Stimulated activated naive CD8-positive, alpha-beta T cell treated with anti-CD3 and anti-CD28 coated beads, Interleukin-15, Interleukin-2, amounts not matched to agents 100 ng/mL and 50 ng/mL, for 24 hours (primary cell): Measurements from ENCODE around the gene ALG5.
A peak's percentile ranks its signal among the peaks of the same experiment; 100 is the strongest.

Experiments used
- H3K27ac Mint-ChIP-seq: one replicate; pipeline ENCODE4 v1.8.0; 2021; ENCODE audit warnings: mild to moderate bottlenecking, mixed read lengths
- H3K27me3 Mint-ChIP-seq: one replicate; pipeline ENCODE4 v1.8.0; 2021; ENCODE audit warnings: mixed read lengths
- H3K36me3 Mint-ChIP-seq: one replicate; pipeline ENCODE4 v1.8.0; 2021; ENCODE audit warnings: low read depth, mixed read lengths
- H3K4me1 Mint-ChIP-seq: one replicate; pipeline ENCODE4 v1.8.0; 2021; ENCODE audit warnings: low read depth, mixed read lengths
- H3K4me3 Mint-ChIP-seq: one replicate; pipeline ENCODE4 v1.8.0; 2021; ENCODE audit warnings: mild to moderate bottlenecking, mixed read lengths
- H3K9me3 Mint-ChIP-seq: one replicate; pipeline ENCODE4 v1.8.0; 2021; ENCODE audit warnings: mixed read lengths

Gene ALG5

DNA sequence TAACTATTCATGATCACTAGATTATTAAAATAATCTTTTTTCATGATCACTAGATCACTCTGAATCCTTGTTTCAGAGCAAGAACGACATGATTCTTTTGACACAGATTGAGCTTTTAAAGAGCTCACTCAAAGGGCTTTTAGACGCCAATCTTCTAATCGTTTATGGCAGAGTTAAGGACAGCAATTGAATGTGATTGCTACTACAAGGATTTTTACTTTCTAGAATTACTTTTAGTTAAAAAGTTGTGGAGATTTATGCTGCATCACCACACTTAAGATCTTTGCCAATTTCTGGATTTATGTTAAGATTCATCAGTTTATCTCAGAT is 2.7 kb upstream of the ALG5 start:
- Mint-ChIP-seq H3K9me3 (no peaks in the 10 kb centered on the region), H3K4me1 (peaks cover 50% of the 10 kb centered on the region), H3K4me3 (peak overlapping the region; percentile 100), H3K27ac (peak overlapping the region; percentile 100), H3K27me3 (no peaks in the 10 kb centered on the region), H3K36me3 (peaks cover 69% of the 10 kb centered on the region)

DNA sequence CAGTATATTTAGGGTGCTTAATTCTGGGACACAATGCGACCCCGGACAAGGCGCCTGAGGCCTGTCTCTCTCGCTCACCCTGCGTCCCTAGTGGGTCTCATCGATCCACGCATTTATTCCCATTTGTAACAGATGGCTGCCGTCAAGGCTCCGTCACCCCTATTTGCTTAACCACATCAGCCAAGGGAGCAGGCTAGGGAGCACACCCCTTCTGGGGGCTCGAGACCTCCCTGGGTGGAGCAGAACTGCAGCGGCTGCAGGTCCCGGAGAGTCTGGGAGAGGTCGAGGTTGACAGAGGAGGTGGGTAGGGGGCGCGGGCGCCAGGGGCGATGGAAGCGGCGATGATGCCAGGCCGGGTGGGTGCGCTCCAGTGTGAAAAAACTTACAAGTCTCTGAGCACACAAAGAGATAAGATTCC is 507 bp downstream of the ALG5 start:
- Mint-ChIP-seq H3K4me1 (peaks cover 52% of the 10 kb centered on the region), H3K27ac (peak overlapping the region; percentile 100), H3K4me3 (peak overlapping the region; percentile 100), H3K27me3 (no peaks in the 10 kb centered on the region), H3K36me3 (peaks cover 74% of the 10 kb centered on the region), H3K9me3 (no peaks in the 10 kb centered on the region)

DNA sequence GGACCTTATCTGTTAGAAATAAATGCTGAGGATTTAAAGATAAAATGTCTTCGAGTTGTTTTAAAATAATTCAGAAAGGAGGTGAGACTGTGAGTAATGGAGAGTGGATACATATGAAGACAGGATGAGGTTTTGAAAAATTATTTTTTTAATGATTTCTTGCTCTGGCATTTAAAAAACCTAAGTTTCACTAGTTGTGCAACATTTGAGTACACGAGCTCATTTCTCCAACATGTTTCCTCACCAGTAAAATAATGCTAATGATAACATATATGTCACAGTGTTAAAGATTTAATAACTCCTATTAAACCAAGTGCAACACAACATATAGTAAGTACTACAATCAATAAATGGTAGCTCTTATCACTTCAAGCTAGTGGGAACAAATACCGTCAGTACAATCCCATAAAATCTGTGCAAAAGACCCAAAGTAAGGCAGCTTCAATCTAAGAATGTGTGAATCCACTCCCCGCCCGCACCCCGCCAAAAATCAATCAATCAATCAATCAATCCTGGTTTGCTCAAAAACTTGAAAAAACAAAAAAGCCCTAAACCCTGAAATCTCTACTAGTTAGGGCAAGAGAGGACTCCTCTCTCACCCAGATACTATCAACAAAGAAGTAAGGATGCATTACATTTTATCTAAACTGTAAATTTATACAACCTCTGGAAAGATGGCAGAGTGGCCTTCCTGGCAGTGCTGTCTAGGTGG is 1.3 kb downstream of the ALG5 start:
- Mint-ChIP-seq H3K9me3 (no peaks in the 10 kb centered on the region), H3K4me3 (peak overlapping the region; percentile 100), H3K27ac (peak overlapping the region; percentile 100), H3K27me3 (no peaks in the 10 kb centered on the region), H3K36me3 (peaks cover 74% of the 10 kb centered on the region), H3K4me1 (peaks cover 45% of the 10 kb centered on the region)

DNA sequence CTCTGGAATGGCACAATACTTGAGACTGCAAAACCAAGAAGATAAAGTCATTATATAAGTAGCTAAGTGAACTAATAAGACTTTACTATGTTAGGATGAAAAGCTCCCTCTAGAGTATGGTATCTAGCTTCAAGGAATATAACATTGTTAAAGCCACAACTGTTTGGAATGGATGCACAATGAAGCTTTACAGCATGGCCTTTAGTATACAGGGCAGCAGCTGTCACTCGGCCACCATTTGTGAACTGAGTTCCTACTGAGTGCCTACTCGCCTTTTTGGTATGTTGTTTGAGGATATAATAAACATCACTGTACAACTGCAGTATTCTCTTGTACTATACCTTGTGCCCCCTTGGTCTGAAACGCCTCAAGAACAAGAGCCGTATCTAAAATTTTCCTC is 6.8 kb downstream of the ALG5 start:
- Mint-ChIP-seq H3K4me3 (no peak overlapping the region), H3K9me3 (no peaks in the 10 kb centered on the region), H3K4me1 (peaks cover 17% of the 10 kb centered on the region), H3K27me3 (no peaks in the 10 kb centered on the region), H3K36me3 (peaks cover 92% of the 10 kb centered on the region), H3K27ac (no peak overlapping the region)

DNA sequence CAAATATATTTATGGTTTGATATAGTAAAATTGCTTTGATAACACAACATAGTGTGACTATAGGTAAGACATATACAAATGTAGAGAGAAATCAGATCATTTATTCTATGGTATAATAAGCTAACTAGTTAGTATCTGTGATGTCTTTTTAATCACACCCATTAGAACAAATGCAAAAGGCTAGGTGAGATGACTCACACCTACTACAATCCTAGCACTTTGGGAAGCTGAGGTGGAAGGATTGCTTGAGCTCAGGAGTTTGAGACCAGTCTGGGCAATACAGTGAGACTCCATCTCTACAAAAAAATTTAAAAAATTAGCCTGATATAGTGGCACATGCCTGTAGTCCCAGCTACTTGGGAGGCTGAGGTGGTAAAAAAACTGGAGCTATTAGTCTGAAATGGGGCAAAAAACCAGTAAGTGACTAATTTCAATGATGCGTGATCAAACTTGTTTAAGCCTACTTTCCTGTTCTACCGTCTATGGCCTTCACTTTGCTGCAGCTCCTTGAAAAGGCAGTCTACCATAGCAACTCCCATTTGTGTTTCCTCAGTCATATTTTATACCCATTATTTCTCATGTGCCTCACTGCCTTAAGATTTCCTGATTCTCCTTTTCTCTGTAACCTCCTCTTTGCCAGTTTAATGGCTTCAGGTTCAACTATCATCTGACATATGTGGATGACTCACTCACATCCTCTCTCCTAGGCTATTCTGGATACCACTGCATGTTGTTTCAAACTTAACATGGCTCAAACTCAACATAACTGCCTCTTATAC is 12.5 kb downstream of the ALG5 start:
- Mint-ChIP-seq H3K4me1 (no peaks in the 10 kb centered on the region), H3K27me3 (no peaks in the 10 kb centered on the region), H3K4me3 (no peak overlapping the region), H3K36me3 (peaks cover 72% of the 10 kb centered on the region), H3K27ac (no peak overlapping the region), H3K9me3 (no peaks in the 10 kb centered on the region)

DNA sequence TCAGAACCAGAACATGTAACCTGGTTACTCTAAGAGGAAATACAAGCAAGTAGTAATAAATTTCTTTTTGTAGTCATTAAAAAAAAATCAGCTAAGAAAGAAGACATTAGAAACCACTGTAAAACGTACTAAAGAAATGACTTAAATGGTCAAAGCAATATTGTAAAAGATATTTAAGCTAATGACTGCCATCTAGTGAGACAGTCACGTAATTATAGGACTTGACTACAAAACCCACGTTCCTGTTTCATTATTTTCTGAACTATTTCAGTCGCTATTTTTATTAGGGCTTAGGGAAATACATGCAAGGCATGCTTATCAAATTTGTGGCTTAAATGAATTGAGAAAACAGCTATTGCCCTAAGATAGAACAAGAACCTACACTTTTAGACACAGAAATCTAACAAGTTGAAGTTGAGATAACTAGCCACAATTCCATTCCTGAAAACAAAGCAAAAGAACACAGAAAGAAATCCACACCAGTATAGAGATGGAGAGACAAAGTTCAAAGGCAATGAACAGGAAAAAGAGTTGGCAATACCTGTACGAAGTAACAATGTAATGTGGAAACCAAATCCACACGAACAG is 17.9 kb downstream of the ALG5 start:
- Mint-ChIP-seq H3K27ac (peak overlapping the region; percentile 26), H3K4me3 (no peak overlapping the region), H3K9me3 (no peaks in the 10 kb centered on the region), H3K27me3 (no peaks in the 10 kb centered on the region), H3K4me1 (no peaks in the 10 kb centered on the region), H3K36me3 (peaks cover 50% of the 10 kb centered on the region)

DNA sequence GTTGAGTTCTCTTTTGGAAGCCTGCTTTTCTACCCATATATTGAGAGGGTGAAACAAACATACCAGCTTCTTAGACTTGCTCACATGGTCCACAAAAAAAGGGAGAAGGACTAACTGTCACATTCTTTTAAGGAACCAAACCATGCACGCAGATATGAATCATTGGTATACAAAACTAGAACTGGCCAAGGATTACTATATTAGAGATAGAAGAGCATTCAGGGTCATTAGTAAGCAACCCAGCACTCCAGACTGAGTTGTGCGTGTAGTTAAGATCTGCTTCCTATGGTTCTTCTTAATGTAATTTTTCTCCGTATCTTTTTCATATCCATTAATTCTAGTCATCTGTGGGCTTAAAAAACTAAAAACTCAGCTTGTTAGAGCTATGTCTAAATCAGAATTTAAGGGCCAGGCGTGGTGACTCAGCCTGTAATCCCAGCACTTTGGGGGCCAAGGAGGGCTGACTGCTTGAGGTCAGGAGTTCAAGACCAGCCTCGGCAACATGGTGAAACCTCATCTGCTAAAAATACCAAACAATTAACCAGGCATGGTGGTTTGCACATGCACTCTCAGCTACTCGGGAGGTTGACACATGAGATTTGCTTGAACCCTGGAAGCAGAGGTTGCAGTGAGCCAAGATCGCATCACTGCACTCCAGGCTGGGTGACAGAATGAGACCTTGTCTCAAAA is 19.6 kb downstream of the ALG5 start:
- Mint-ChIP-seq H3K4me1 (peaks cover 3% of the 10 kb centered on the region), H3K27me3 (no peaks in the 10 kb centered on the region), H3K4me3 (no peak overlapping the region), H3K27ac (no peak overlapping the region), H3K36me3 (peaks cover 49% of the 10 kb centered on the region), H3K9me3 (peaks cover 4% of the 10 kb centered on the region)

DNA sequence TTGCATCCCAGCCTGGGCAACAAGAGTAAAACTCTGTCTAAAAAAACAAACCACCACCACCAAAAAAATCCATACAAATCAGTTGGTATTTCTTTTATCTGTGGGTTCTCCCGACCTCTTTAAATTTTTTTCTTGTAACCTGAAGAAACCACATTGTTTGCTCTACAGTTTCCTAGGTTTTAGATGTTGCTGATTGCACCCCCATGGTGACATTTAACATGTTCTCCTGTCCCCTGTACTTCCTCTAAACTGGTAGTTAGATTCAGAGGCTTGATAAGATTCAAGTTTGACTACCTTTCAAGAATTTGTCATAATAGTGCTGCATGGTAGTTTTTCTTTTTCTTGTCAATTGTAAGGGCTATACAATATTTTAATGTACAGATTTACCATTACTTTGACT is 24.0 kb downstream of the ALG5 start:
- Mint-ChIP-seq H3K27ac (no peak overlapping the region), H3K9me3 (peaks cover 4% of the 10 kb centered on the region), H3K4me1 (peaks cover 8% of the 10 kb centered on the region), H3K27me3 (no peaks in the 10 kb centered on the region), H3K36me3 (peaks cover 55% of the 10 kb centered on the region), H3K4me3 (no peak overlapping the region)

DNA sequence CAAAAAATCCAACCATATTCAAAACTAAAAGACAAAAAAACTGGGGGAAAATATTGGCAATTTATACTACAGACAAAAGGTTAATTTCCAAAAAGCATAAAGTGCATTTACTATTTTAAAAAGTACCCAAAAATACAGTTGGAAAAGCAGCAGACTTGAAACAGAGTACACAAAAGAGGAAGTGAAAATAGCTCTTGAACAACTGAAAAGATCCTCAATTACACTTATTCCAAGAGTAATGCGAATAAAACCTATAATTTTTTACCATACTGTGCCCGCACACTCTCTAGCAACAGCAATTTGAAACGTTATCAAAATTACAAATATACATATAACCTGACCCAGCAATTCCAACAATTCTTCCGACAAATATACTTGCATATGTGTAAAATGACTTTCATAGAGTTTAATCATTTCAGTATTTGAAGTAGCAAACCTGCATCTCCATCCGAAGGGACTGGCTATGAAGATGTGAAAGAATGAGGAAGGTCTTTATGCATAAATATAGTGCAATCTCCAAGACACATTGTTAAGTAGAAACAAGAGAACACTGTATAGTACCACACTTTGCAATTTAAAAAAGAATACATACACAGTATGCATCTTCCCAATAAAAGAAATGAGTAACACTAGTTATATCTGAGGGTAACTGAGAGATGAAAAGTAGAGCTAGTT is 25.4 kb downstream of the ALG5 start:
- Mint-ChIP-seq H3K9me3 (peaks cover 4% of the 10 kb centered on the region), H3K4me3 (no peak overlapping the region), H3K27ac (no peak overlapping the region), H3K36me3 (peaks cover 54% of the 10 kb centered on the region), H3K27me3 (no peaks in the 10 kb centered on the region), H3K4me1 (peaks cover 8% of the 10 kb centered on the region)

DNA sequence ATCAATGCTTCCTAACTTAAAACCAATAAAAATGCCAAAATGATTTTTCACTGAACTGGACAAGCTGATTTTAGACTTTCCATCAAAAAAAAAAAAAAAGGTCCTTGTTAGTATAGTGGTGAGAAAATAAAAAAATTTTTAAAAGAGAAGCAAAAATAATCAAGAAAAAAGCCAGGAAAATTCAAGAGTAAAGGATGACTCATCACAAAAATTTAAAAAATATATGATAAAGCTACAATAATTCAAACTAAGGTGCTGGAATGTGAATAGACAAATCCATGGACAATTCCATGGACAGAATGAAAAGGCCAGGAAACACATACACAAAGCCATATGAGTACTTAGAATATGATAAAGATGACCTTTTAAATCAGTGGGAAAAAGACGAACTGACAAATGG is 26.1 kb downstream of the ALG5 start:
- H3K36me3 Mint-ChIP-seq = peaks cover 61% of the 10 kb centered on the region
- no peak overlapping the region for H3K27ac Mint-ChIP-seq
- no peaks in the 10 kb centered on the region for H3K27me3 Mint-ChIP-seq
- peaks cover 8% of the 10 kb centered on the region for H3K4me1 Mint-ChIP-seq
- no peak overlapping the region for H3K4me3 Mint-ChIP-seq
- H3K9me3 Mint-ChIP-seq = peaks cover 4% of the 10 kb centered on the region

DNA sequence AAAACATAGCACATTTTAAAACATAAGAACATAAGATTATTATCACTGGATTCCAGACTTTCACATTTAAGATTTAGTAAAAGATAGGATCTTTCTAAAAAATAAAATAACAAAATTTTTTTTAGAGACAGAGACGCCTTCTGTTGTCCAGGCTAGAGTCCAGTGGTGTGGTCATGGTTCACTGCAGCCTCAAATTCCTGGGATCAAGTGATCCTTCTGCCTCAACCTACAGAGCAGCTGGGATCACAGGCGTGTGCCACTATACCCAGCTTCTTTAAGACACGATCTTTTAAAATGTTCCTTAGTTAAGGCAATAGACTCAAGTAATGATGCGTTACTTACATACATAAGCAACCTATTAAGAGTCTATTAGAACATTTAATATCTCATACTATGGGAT is 32.7 kb downstream of the ALG5 start:
- H3K27ac Mint-ChIP-seq = no peak overlapping the region
- H3K27me3 Mint-ChIP-seq = no peaks in the 10 kb centered on the region
- no peaks in the 10 kb centered on the region for H3K9me3 Mint-ChIP-seq
- peaks cover 6% of the 10 kb centered on the region for H3K4me1 Mint-ChIP-seq
- no peak overlapping the region for H3K4me3 Mint-ChIP-seq
- peaks cover 67% of the 10 kb centered on the region for H3K36me3 Mint-ChIP-seq

DNA sequence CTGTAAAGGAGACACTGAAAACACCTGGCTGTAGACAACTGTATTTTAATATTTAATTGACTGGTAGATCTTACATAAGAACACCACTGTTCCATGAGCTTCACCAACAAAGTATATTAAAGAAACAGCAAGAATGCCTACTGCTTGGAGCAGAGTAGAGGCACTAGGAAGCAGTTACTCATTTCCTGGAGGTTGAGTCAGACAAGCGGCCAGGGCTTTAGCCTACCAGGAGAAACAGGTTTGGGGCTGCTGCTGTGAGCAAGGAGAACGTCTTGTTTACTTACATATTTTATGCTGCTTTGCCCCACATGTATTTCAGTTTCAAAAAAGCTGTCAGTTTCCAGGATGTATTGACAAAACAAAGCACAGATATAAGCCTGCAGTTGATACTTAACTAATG is 33.4 kb downstream of the ALG5 start:
- Mint-ChIP-seq H3K4me3 (no peak overlapping the region), H3K4me1 (peaks cover 6% of the 10 kb centered on the region), H3K27me3 (no peaks in the 10 kb centered on the region), H3K9me3 (no peaks in the 10 kb centered on the region), H3K36me3 (peaks cover 67% of the 10 kb centered on the region), H3K27ac (peak overlapping the region; percentile 77)

DNA sequence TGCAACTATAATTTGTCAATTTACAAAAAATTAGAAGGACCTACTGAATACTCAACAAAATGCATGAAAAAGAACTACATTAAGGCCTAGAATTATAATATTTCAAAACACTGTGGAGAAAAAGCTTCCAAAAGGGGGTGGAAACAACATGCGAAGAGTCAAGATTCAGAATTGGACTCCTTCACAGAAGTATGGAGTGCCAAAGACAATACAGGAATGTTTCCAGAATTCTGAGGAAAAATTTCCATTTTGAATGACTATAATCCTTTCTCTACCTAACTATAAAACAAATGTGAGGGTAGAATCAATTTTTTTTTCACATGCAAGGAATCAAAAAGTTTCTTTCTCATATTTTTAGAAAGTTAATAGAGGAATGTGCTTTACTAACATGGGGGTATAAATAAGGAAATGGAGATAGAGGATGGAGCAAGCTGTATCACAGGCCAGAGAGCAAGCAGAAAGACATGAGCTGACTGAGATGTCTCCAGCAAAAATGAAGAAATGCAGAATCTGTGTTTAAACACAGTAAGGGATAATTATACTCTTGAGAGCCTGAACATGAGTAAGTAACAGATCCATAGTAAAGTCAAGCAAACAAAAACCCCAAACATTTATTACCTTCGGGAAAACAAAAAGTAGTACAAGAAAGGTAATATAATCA is 39.6 kb downstream of the ALG5 start:
- Mint-ChIP-seq H3K27ac (no peak overlapping the region), H3K4me3 (no peak overlapping the region), H3K36me3 (peaks cover 72% of the 10 kb centered on the region), H3K9me3 (no peaks in the 10 kb centered on the region), H3K4me1 (no peaks in the 10 kb centered on the region), H3K27me3 (no peaks in the 10 kb centered on the region)

DNA sequence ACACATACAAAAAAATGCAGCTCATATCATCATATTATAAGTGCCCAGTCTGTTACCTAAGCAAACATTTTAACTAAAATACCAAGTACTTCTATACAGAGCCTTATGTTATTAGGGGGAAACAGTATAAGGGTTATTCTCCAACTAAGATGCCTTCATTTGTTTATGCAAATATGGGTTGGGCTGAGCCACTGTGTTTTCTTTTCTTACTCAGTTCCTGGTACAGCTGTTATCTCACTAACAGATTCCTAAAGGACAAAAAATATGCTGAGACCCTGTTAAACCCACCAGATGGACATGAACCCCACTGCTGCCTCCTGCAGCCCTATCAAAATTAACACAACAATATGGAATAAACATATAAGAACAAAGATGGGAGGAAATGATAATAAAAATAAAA is 44.6 kb downstream of the ALG5 start:
- no peaks in the 10 kb centered on the region for H3K4me1 Mint-ChIP-seq
- peaks cover 80% of the 10 kb centered on the region for H3K36me3 Mint-ChIP-seq
- no peaks in the 10 kb centered on the region for H3K27me3 Mint-ChIP-seq
- no peaks in the 10 kb centered on the region for H3K9me3 Mint-ChIP-seq
- peak overlapping the region; percentile 26 for H3K27ac Mint-ChIP-seq
- no peak overlapping the region for H3K4me3 Mint-ChIP-seq
